Tibial nerve (tissue), 4 donors: ENCODE results near the gene DTNBP1. TPM values are rescaled to one million over a fixed set of nuclear protein-coding genes. Genes with fewer than 3 reads are reported as not detected.

Source experiments
- DNase-seq, 2 donors: peaks; one replicate each; pipeline ENCODE4 v3.0.0-alpha.2; 2019; ENCODE audit warnings: low spot score in 2 of 2
- H3K27ac ChIP-seq, 4 donors: fragments of 200-600 bp; sonication (generic) in 3 of 4; one replicate each; pipeline ENCODE4 v1.5.1; 2017 to 2019; ENCODE audit warnings: mild to moderate bottlenecking in 1 of 4
- H3K27me3 ChIP-seq, 2 donors: fragments of 200-600 bp; sonication (generic) in 1 of 2; one replicate each; pipeline versions ENCODE4 v1.5.1 to v1.6.0; 2017 to 2019
- H3K36me3 ChIP-seq, 3 donors: fragments of 200-600 bp; sonication (generic); one replicate each; pipeline ENCODE4 v1.5.1; 2018 to 2019
- H3K4me1 ChIP-seq, 4 donors: fragments of 200-600 bp; sonication (generic) in 3 of 4; one replicate each; pipeline ENCODE4 v1.5.1; 2017 to 2019
- H3K4me3 ChIP-seq, 4 donors: fragments of 200-600 bp; sonication (generic) in 3 of 4; one replicate each; pipeline ENCODE4 v1.5.1; 2017 to 2019; ENCODE audit warnings: mild to moderate bottlenecking in 1 of 4, moderate library complexity in 1 of 4
- H3K9me3 ChIP-seq, 4 donors: fragments of 200-600 bp; sonication (generic) in 3 of 4; one replicate each; pipeline ENCODE4 v1.5.1; 2017 to 2019
- EP300 ChIP-seq, 2 donors: sonication (generic); formaldehyde crosslinking; IDR thresholded peaks; one replicate each; pipeline ENCODE4 v1.6.1; 2017; ENCODE audit warnings: antibody characterized with exemption in 2 of 2, mild to moderate bottlenecking in 1 of 2
- POLR2A ChIP-seq, 2 donors: fragments of 450-650 bp; IDR thresholded peaks; one replicate each; pipeline ENCODE4 v1.6.1; 2017; ENCODE audit warnings: antibody characterized with exemption in 2 of 2, mild to moderate bottlenecking in 2 of 2, moderate library complexity in 2 of 2
- WGBS, 2 donors: methylation state at CpG; one replicate each; pipeline ENCODE4 v1.1.5; 2018; 5-methylcytosine and 5-hydroxymethylcytosine counted together
- total RNA-seq, 4 donors: library from RNA; depleted of rRNA; stranded (reverse); fragments of >200 nt; gene quantifications; one replicate each; pipeline ENCODE4 v1.1.0, GENCODE V29; 2016
- TF ChIP-seq, protein P1 (sequence below), 5 experiments: fragments of 200-600 bp in 3 of 5; fragments of 450-650 bp in 2 of 5; sonication (generic) in 3 of 5; IDR thresholded peaks; one replicate each; pipeline ENCODE4 v1.5.1; 2016 to 2019; ENCODE audit warnings: antibody characterized with exemption in 5 of 5, mild to moderate bottlenecking in 3 of 5, moderate library complexity in 2 of 5

DTNBP1 gene
- total RNA-seq, 4 donors from 2014 or later = 14.7 to 36.6 (median 16.1) TPM

DNA sequence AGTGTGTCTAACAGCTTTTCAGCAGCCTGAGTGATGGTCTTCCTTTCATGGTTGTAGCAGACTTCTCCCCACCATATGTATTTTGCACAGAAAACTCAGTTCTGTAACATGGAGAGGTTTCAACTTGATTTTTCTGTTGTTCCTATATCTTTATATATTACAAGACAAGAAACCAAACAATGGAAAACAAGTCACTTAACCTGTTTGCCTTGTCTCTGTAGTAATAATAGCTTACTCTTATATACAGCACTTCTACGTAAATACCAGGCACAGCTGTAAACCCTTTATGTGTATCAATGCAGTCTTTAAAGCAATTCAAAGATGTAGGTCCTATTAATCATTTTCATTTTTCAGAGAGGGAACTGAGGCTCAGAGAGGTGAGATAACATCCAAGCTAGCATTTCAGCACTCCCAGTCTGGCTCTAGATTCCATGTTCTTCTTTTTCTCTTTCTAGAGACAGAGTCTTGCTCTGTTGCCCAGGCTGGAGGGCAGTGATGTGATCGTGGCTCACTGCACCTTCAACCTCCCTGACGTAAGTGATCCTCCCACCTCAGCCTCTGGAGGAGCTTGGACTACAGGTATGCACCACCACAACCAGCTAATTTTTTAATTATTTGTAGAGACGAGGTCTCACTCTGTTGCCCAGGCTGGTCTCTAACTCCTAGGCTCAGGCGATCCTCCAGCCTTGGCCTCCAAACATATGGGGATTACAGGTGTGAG, 90.4 kb downstream of the DTNBP1 start:
- TF ChIP-seq EP300 (IDR thresholded peaks at IDR 0.05) (no peak), POLR2A (IDR thresholded peaks at IDR 0.05) (no peak)
- TF ChIP-seq, protein P1, sequence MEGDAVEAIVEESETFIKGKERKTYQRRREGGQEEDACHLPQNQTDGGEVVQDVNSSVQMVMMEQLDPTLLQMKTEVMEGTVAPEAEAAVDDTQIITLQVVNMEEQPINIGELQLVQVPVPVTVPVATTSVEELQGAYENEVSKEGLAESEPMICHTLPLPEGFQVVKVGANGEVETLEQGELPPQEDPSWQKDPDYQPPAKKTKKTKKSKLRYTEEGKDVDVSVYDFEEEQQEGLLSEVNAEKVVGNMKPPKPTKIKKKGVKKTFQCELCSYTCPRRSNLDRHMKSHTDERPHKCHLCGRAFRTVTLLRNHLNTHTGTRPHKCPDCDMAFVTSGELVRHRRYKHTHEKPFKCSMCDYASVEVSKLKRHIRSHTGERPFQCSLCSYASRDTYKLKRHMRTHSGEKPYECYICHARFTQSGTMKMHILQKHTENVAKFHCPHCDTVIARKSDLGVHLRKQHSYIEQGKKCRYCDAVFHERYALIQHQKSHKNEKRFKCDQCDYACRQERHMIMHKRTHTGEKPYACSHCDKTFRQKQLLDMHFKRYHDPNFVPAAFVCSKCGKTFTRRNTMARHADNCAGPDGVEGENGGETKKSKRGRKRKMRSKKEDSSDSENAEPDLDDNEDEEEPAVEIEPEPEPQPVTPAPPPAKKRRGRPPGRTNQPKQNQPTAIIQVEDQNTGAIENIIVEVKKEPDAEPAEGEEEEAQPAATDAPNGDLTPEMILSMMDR (IDR thresholded peaks at IDR 0.05) = no peak
- Histone ChIP-seq H3K4me3 (no peak overlapping the region), H3K9me3 (no peaks in the 10 kb centered on the region), H3K27me3 (no peaks in the 10 kb centered on the region), H3K36me3 (no peaks in the 10 kb centered on the region), H3K4me1 (peaks cover 0 to 1% (median 0%) of the 10 kb centered on the region in 4 donors), H3K27ac (no peak overlapping the region)
- 96% methylated on average over 5 of the region's 5 CpGs for WGBS, 2 donors
- no peak for DNase-seq

- no peaks in the 10 kb centered on the region for H3K27me3 ChIP-seq
- no peak overlapping the region for H3K27ac ChIP-seq
- no peaks in the 10 kb centered on the region for H3K36me3 ChIP-seq
- no peak overlapping the region for H3K4me3 ChIP-seq
- DNase-seq = no peak
- 96 to 100% methylated on average over 2 of the region's 2 CpGs for WGBS, 2 donors
- TF ChIP-seq, protein P1 (IDR thresholded peaks at IDR 0.05) = no peak
- TF ChIP-seq POLR2A (IDR thresholded peaks at IDR 0.05) (no peak), EP300 (IDR thresholded peaks at IDR 0.05) (no peak)
- H3K4me1 ChIP-seq = no peaks in the 10 kb centered on the region
- H3K9me3 ChIP-seq = no peaks in the 10 kb centered on the region
Measured at GRCh38 chr6:15570171-15570570, 92.7 kb downstream of the DTNBP1 start.

GRCh38 chr6:15569035-15569995, 93.5 kb downstream of the DTNBP1 start:
- no peaks in the 10 kb centered on the region for H3K36me3 ChIP-seq
- no peaks in the 10 kb centered on the region for H3K27me3 ChIP-seq
- no peak overlapping the region for H3K4me3 ChIP-seq
- H3K9me3 ChIP-seq = no peaks in the 10 kb centered on the region
- 65 to 69% methylated on average over 17 of the region's 17 CpGs for WGBS, 2 donors
- H3K4me1 ChIP-seq = no peaks in the 10 kb centered on the region
- H3K27ac ChIP-seq = no peak overlapping the region
- no peak for DNase-seq
- TF ChIP-seq POLR2A (IDR thresholded peaks at IDR 0.05) = no peak
- TF ChIP-seq, protein P1 (IDR thresholded peaks at IDR 0.05) = no peak

- Histone ChIP-seq H3K4me3 (no peak overlapping the region), H3K36me3 (no peaks in the 10 kb centered on the region), H3K27me3 (no peaks in the 10 kb centered on the region), H3K9me3 (no peaks in the 10 kb centered on the region), H3K27ac (no peak overlapping the region), H3K4me1 (no peaks in the 10 kb centered on the region)
- TF ChIP-seq POLR2A (IDR thresholded peaks at IDR 0.05) = no peak
- TF ChIP-seq, protein P1 (IDR thresholded peaks at IDR 0.05) = no peak
- no peak for TF ChIP-seq EP300 (IDR thresholded peaks at IDR 0.05)
- no peak for DNase-seq
- 59 to 66% methylated on average over 1 of the region's 1 CpG for WGBS, 2 donors
Measured at GRCh38 chr6:15562977-15563376, 99.9 kb downstream of the DTNBP1 start.
